IPS-18c (cell line): ENCODE measurements around the gene EIF2AK3.

Source experiments
- H3K4me3 ChIP-seq: 2 replicates; pipeline ENCODE4 v1.7.0; 2013; ENCODE audit warnings: low read depth, mild to moderate bottlenecking, low read length, moderate library complexity; ENCODE audit not compliant: insufficient read depth
- H3K9me3 ChIP-seq: one replicate; pipeline ENCODE4 v1.6.1; 2013; ENCODE audit warnings: mild to moderate bottlenecking, low read length, moderate library complexity; ENCODE audit not compliant: control insufficient read depth, insufficient read depth

The EIF2AK3 gene

GRCh38 chr2:88613921-88614320 is 13.3 kb downstream of the EIF2AK3 start:
- Histone ChIP-seq H3K4me3 (no peak overlapping the region), H3K9me3 (no peaks in the 10 kb centered on the region)

GRCh38 chr2:88608184-88608583 is 19.1 kb downstream of the EIF2AK3 start:
- H3K9me3 ChIP-seq, result no peaks in the 10 kb centered on the region
- no peak overlapping the region for H3K4me3 ChIP-seq

GRCh38 chr2:88607416-88607815 is 19.8 kb downstream of the EIF2AK3 start:
- Histone ChIP-seq H3K4me3 (no peak overlapping the region), H3K9me3 (no peaks in the 10 kb centered on the region)

- no peak overlapping the region for H3K4me3 ChIP-seq
These were observed 20.8 kb downstream of the EIF2AK3 start for GRCh38 chr2:88606371-88607030.

GRCh38 chr2:88603146-88603545 is 24.1 kb downstream of the EIF2AK3 start:
- Histone ChIP-seq H3K9me3 (no peaks in the 10 kb centered on the region), H3K4me3 (no peak overlapping the region)

More at GRCh38 chr2:88606371-88607030, 20.8 kb downstream of the EIF2AK3 start:
- no peaks in the 10 kb centered on the region for H3K9me3 ChIP-seq

GRCh38 chr2:88602022-88602421 is 25.2 kb downstream of the EIF2AK3 start:
- Histone ChIP-seq H3K4me3 (no peak overlapping the region), H3K9me3 (no peaks in the 10 kb centered on the region)

GRCh38 chr2:88601286-88601685 is 26.0 kb downstream of the EIF2AK3 start:
- Histone ChIP-seq H3K9me3 (no peaks in the 10 kb centered on the region), H3K4me3 (no peak overlapping the region)

GRCh38 chr2:88600038-88600465 is 27.2 kb downstream of the EIF2AK3 start:
- H3K4me3 ChIP-seq, result no peak overlapping the region
- H3K9me3 ChIP-seq, result no peaks in the 10 kb centered on the region

GRCh38 chr2:88599527-88599926 is 27.7 kb downstream of the EIF2AK3 start:
- H3K9me3 ChIP-seq, result no peaks in the 10 kb centered on the region
- no peak overlapping the region for H3K4me3 ChIP-seq

- Histone ChIP-seq H3K9me3 (no peaks in the 10 kb centered on the region), H3K4me3 (no peak overlapping the region)
These were observed 30.1 kb downstream of the EIF2AK3 start for GRCh38 chr2:88597168-88597567.

- Histone ChIP-seq H3K9me3 (no peaks in the 10 kb centered on the region), H3K4me3 (no peak overlapping the region)
These were observed 31.0 kb downstream of the EIF2AK3 start for GRCh38 chr2:88596141-88596830.

GRCh38 chr2:88591698-88592097 is 35.6 kb downstream of the EIF2AK3 start:
- no peaks in the 10 kb centered on the region for H3K9me3 ChIP-seq
- H3K4me3 ChIP-seq, result no peak overlapping the region

GRCh38 chr2:88590998-88591613 is 36.2 kb downstream of the EIF2AK3 start:
- Histone ChIP-seq H3K9me3 (no peaks in the 10 kb centered on the region), H3K4me3 (no peak overlapping the region)

- H3K4me3 ChIP-seq, result no peak overlapping the region
- no peaks in the 10 kb centered on the region for H3K9me3 ChIP-seq
These were observed 41.3 kb downstream of the EIF2AK3 start for GRCh38 chr2:88585969-88586368.

GRCh38 chr2:88582030-88582429 is 45.2 kb downstream of the EIF2AK3 start:
- Histone ChIP-seq H3K4me3 (no peak overlapping the region), H3K9me3 (no peaks in the 10 kb centered on the region)

GRCh38 chr2:88580088-88580487 is 47.2 kb downstream of the EIF2AK3 start:
- H3K9me3 ChIP-seq, result no peaks in the 10 kb centered on the region
- no peak overlapping the region for H3K4me3 ChIP-seq

- Histone ChIP-seq H3K4me3 (no peak overlapping the region), H3K9me3 (no peaks in the 10 kb centered on the region)
These were observed 51.6 kb downstream of the EIF2AK3 start for GRCh38 chr2:88575630-88576029.

GRCh38 chr2:88575051-88575450 is 52.2 kb downstream of the EIF2AK3 start:
- Histone ChIP-seq H3K4me3 (no peak overlapping the region), H3K9me3 (no peaks in the 10 kb centered on the region)
